8988T (cell line): ENCODE measurements around the gene POLN.

Experiments
- DNase-seq: peaks from one replicate; pipeline ENCODE4 v3.0.0; 2011

Gene POLN

GRCh38 chr4:2066571-2067445 lies 175.1 kb downstream of the POLN start:
- no peak for DNase-seq

GRCh38 chr4:2066011-2066551 lies 175.8 kb downstream of the POLN start:
- peak; percentile 75 for DNase-seq

- DNase-seq: no peak
Observed at GRCh38 chr4:2065106-2065930, 176.6 kb downstream of the POLN start.

GRCh38 chr4:2064276-2064991 lies 177.5 kb downstream of the POLN start:
- no peak for DNase-seq

GRCh38 chr4:2063557-2064275 lies 178.2 kb downstream of the POLN start:
- DNase-seq: no peak

- peak; percentile 72 for DNase-seq
Observed at GRCh38 chr4:2062808-2063524, 179.0 kb downstream of the POLN start.

GRCh38 chr4:2062168-2062807 lies 179.6 kb downstream of the POLN start:
- no peak for DNase-seq

GRCh38 chr4:2061186-2062131 lies 180.5 kb downstream of the POLN start:
- no peak for DNase-seq

GRCh38 chr4:2060611-2061185 lies 181.2 kb downstream of the POLN start:
- DNase-seq: no peak

- DNase-seq: peak; percentile 77
Observed at GRCh38 chr4:2059726-2060602, 182.0 kb downstream of the POLN start.

- peak; percentile 97 for DNase-seq
Observed at GRCh38 chr4:2059046-2059725, 182.7 kb downstream of the POLN start, which contains the start of gene NAT8L. TSS of gene NAT8L (plus strand) at chr4:2059327. CDS start at chr4:2059512, 185 bp downstream.

GRCh38 chr4:2058264-2059045 lies 183.5 kb downstream of the POLN start:
- no peak for DNase-seq

GRCh38 chr4:2057382-2058065 lies 184.4 kb downstream of the POLN start:
- no peak for DNase-seq

GRCh38 chr4:2054217-2054616 lies 187.7 kb downstream of the POLN start:
- no peak for DNase-seq

- DNase-seq: peak; percentile 10
Observed at GRCh38 chr4:2051086-2051485, 190.8 kb downstream of the POLN start.

- no peak for DNase-seq
Observed at GRCh38 chr4:2049811-2050210, 192.1 kb downstream of the POLN start.
